ENCODE results near the gene SLCO2A1.

Gene SLCO2A1

GRCh38 chr3:134001251-134001650 is 28.5 kb downstream of the SLCO2A1 start:
- FAIRE-seq: no peak
- no peak for DNase-seq (ENCODE audit: low spot score)

GRCh38 chr3:133999891-134000685 is 29.6 kb downstream of the SLCO2A1 start:
- DNase-seq (ENCODE audit: low spot score): no peak
- no peak for FAIRE-seq

GRCh38 chr3:133998691-133999241 is 31.0 kb downstream of the SLCO2A1 start:
- no peak for DNase-seq (ENCODE audit: low spot score)
- FAIRE-seq: no peak

GRCh38 chr3:133997871-133998635 is 31.7 kb downstream of the SLCO2A1 start:
- no peak for FAIRE-seq
- no peak for DNase-seq (ENCODE audit: low spot score)

- no peak for FAIRE-seq
- no peak for DNase-seq (ENCODE audit: low spot score)
Measured at GRCh38 chr3:133996996-133997395, 32.7 kb downstream of the SLCO2A1 start.

- DNase-seq (ENCODE audit: low spot score): no peak
- no peak for FAIRE-seq
Measured at GRCh38 chr3:133996251-133996661, 33.5 kb downstream of the SLCO2A1 start.

- DNase-seq (ENCODE audit: low spot score): no peak
- FAIRE-seq: no peak
Measured at GRCh38 chr3:133995264-133995663, 34.5 kb downstream of the SLCO2A1 start.

- FAIRE-seq: no peak
- DNase-seq (ENCODE audit: low spot score): no peak
Measured at GRCh38 chr3:133994166-133994890, 35.4 kb downstream of the SLCO2A1 start.

GRCh38 chr3:133992951-133993620 is 36.6 kb downstream of the SLCO2A1 start:
- FAIRE-seq (no peak), DNase-seq (ENCODE audit: low spot score) (no peak)

GRCh38 chr3:133992381-133992780 is 37.3 kb downstream of the SLCO2A1 start:
- DNase-seq (ENCODE audit: low spot score) (no peak), FAIRE-seq (no peak)

GRCh38 chr3:133991637-133992036 is 38.1 kb downstream of the SLCO2A1 start:
- FAIRE-seq (peak; percentile 78), DNase-seq (ENCODE audit: low spot score) (peak; percentile 21)

- FAIRE-seq: no peak
Measured at GRCh38 chr3:133991209-133991608, 38.5 kb downstream of the SLCO2A1 start.

GRCh38 chr3:133989936-133990702 is 39.6 kb downstream of the SLCO2A1 start:
- no peak for DNase-seq (ENCODE audit: low spot score)

More at GRCh38 chr3:133991209-133991608, 38.5 kb downstream of the SLCO2A1 start:
- no peak for DNase-seq (ENCODE audit: low spot score)

GRCh38 chr3:133988631-133989161 is 41.0 kb downstream of the SLCO2A1 start:
- no peak for FAIRE-seq
- DNase-seq (ENCODE audit: low spot score): no peak

More at GRCh38 chr3:133989936-133990702, 39.6 kb downstream of the SLCO2A1 start:
- no peak for FAIRE-seq

- FAIRE-seq (peak; percentile 83), DNase-seq (ENCODE audit: low spot score) (peak; percentile 23)
Measured at GRCh38 chr3:133987948-133988484, 41.7 kb downstream of the SLCO2A1 start.

GRCh38 chr3:133987136-133987535 is 42.6 kb downstream of the SLCO2A1 start:
- FAIRE-seq (no peak), DNase-seq (ENCODE audit: low spot score) (no peak)

- FAIRE-seq (no peak), DNase-seq (ENCODE audit: low spot score) (no peak)
Measured at GRCh38 chr3:133986311-133986710, 43.4 kb downstream of the SLCO2A1 start.

- no peak for DNase-seq (ENCODE audit: low spot score)
- FAIRE-seq: no peak
Measured at GRCh38 chr3:133984975-133985374, 44.8 kb downstream of the SLCO2A1 start.
